GM19395 (cell line): Measurements from ENCODE around the gene DAAM2.

Experiments used
- ATAC-seq: cut with Tn5 transposase; IDR thresholded peaks from one replicate; pipeline ENCODE4 v1.9.1; 2021; ENCODE audit warnings: mild to moderate bottlenecking, moderate library complexity; ENCODE audit not compliant: unreplicated experiment

The DAAM2 gene

GRCh38 chr6:39843305-39844020, 51.3 kb downstream of the DAAM2 start:
- ATAC-seq = no peak

GRCh38 chr6:39844866-39845265, 52.7 kb downstream of the DAAM2 start:
- no peak for ATAC-seq

DNA sequence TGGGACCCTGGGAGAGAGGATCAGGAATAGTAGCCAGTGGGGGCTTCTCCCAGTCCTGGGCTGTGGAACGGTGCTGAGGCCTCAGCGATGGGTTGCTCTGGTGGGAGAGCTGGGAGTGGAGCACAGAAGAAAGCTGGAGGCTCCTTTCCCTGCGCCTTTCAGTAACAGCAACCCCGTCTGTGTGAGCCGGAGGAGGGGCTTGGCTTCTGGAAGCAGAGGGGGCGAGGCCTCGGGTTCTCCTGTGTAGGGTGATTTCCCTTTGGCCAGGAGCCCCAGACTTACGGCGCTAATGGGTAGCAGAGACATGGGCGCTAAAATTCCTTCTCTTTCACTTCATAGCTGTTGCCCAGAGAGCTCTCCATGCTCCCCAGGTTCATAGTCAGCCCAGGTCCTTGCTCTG, 55.0 kb downstream of the DAAM2 start:
- no peak for ATAC-seq

- no peak for ATAC-seq
These were observed 56.0 kb downstream of the DAAM2 start for GRCh38 chr6:39848171-39848570.

DNA sequence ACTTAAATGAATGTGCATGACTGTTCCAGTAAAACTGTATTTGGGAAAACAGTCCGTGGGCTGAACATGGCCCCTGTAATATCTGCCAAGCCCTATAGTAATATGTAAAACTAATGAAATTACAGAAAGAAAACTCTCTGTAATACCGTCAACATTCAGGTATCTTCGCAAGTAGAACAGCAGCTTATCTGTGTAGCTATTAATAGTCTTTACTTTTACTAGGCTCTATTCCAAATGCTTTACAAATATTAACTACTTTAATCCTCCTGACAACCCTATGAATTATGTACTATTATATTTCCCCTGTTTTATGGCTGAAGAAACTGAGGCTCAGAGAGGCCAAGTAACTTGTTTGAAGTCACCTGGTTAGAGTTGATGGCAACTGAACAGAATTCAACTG, 57.1 kb downstream of the DAAM2 start:
- no peak for ATAC-seq

GRCh38 chr6:39849764-39850163, 57.6 kb downstream of the DAAM2 start:
- ATAC-seq = no peak

- ATAC-seq = no peak
These were observed 58.6 kb downstream of the DAAM2 start for GRCh38 chr6:39850736-39851297.

DNA sequence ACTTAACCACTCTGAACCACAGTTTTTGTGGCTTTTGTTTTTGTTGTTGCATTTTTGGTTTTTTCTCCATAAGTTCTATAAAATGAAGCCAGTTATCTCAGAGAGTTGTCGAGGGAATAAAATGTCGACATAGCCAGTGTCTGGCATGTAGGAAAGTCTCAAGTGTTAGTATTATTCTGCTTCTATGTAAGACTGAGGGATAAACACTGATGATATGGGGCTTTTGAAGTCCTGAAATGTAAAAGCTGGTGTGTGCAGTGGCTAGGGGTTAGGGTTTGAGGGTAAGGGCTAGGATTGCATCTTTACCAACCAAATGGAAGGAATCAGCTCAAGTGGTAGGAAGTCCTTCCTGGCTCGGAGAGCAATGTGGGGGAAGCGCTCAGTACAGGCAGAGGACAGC, 59.2 kb downstream of the DAAM2 start:
- ATAC-seq = no peak

GRCh38 chr6:39852324-39852723, 60.1 kb downstream of the DAAM2 start:
- no peak for ATAC-seq

GRCh38 chr6:39853604-39854003, 61.4 kb downstream of the DAAM2 start:
- ATAC-seq = no peak

- no peak for ATAC-seq
These were observed 63.3 kb downstream of the DAAM2 start for GRCh38 chr6:39855356-39855995.

DNA sequence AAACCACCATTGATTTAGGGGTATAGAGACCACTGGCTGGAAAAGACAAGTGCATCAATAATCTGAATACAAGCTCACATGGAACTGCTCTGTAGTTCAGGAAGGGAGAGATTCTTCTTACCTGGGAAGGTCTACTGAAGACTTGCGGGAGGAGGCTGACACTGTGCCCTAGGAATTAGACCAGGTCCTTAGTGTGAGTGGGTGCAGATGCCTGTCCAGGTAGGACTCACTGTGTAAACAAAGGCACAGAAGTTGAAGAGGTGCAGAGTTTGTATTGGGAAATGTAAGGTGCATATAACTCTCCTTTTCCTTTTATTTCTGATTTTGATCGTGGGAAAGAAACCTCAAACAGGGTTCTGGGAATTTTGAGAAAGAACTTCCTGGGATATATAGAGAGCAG, 66.8 kb downstream of the DAAM2 start:
- no peak for ATAC-seq

DNA sequence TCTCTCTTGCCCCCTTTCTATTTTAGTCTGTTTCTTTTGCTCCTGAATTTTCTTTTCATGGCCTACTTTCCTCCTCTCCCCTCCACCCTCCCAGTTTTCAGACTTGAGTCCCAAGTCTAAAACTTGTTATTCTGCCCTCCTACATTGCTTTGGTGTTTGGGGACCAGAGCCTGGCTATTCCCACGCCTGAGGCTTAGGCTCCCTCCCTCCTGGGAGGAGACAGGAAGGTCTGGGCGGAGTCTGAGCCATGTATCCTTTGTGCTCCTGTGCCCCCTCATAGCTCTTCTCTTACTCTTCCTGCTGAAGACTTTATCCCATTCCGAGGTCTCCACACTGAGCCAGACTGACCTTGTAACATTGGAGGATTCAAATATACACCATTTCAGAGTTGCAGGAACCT, 69.5 kb downstream of the DAAM2 start:
- ATAC-seq = no peak

DNA sequence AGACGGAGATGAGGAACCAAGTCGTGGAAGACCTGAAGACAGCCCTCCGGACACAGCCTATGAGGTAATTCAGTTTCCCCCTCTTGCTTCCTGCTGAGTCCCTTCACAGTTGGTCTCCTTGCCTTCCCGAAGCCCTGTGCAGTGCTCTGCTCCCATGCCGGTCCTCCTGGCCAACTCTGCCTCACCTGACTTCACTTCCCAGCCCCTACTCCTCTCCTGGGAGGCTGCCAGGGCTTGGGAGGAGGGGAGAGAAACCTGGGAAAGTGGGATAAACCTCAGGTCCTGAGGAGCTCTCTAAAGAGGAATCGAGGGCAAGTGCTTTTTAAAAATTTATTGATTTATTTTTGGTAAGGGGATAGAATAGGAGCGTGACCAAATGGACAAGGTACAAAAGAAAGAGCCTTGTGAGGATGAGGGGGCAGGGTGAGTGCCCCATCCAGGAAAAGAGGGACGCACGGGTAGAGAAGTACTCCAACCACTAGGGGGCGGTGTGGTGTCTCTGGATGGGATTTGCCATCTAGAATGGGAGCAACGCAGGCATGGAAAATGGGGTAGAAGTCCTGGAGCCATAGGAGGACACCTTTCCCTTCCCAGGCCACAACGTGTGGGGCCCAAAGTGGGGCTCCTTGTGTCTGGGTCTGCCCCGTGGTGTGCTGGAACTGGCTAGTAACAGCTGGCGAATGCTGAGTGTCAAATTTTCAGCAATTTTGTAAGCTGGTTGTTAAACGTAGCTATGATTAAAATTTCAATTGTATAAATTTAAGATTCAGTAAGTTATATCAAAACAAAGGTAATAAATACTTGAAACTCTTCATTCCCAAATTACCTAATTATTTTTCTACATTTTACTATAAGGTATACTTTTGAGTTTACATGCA, 73.1 kb downstream of the DAAM2 start:
- ATAC-seq = no peak

DNA sequence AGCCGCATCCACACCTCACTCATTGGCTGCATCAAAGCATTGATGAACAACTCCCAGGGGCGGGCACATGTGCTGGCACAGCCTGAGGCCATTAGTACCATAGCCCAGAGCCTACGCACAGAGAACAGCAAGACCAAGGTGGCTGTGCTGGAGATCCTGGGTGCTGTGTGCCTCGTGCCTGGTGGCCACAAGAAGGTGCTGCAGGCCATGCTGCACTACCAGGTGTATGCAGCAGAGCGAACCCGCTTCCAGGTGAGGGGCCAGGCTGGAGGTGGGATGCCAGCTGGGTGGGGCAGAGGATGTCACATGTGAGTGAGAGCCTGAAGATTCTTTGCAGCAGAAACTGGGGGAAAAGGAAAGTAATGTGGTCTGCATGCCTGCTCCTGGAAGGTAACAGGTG, 75.4 kb downstream of the DAAM2 start:
- no peak for ATAC-seq

- ATAC-seq = no peak
These were observed 78.8 kb downstream of the DAAM2 start for GRCh38 chr6:39870950-39871349.

DNA sequence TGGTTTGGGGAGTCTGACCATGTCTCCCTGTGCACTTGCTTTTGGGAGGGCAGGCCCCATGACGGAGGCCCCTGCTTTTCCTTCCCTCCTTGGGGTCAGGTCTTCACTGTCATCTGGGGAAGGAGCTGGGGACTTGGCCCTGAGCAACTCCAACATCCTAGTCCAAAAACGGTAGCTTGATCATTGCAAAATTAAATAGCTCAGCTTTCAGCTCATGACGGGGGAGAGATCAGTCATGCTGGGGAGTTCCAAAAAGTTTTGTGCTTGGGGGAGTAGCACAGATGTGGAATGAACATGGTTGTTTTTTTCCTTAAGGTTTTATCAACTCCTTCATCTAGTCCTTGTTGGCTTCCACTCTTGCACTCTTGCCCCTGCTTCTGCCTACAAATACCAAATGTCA, 81.3 kb downstream of the DAAM2 start:
- no peak for ATAC-seq

DNA sequence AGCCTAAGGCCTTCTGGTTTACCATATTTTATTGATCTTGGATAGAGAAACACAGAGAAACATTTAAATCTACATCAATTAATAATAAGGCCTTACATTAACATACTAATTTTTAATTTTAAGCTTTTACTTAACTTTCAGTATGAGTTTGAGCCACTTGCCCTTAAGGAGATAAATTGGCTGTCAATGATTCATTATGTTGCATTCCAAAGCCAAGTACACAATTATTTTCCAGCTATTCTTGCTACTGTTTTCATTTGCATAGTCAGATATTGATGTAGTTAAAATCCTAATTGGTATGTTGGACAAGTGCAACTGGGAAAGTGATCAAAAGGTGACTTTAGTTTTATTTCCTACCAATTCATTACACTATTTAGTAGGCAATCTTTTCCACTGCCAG, 83.9 kb downstream of the DAAM2 start:
- no peak for ATAC-seq

DNA sequence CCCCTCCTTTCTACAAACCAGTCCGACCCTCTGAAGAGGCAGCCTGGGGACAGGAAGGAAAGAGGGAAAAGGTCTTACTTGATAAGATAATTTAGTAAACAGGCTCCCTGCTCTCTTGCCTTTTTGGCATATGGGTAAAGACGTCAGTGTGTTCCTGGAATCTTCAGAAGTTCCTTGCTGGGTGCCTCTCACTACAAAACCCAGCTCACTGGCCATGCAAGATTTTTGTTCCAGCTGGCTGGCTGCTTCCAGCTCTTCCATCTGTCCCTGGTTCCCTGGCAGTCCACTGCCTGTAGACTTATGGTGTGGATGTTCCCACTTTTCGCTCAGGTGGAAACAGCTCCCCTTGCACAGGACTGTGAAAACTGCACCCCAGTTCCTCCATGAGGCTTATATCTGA, 84.7 kb downstream of the DAAM2 start:
- no peak for ATAC-seq

- no peak for ATAC-seq
These were observed 87.4 kb downstream of the DAAM2 start for GRCh38 chr6:39879535-39879934.

DNA sequence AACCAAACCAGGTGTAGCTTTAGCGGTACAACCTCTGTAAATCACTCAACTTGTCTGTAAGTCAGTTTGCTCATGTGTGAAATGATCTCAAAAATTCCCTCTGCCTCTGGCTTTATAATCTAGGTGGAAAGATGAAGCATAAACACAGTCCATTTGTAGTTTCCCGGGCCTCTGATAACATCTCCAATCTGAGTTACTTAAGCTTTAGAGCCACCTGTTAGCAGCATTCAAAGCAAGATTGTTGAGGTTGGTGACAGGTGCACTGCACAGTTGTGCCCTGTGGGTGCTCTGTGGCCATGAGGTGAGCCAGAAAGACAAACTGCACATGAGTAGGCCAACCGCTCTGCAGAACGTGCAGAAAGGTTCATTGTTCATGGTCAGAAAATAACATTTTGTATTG, 88.4 kb downstream of the DAAM2 start:
- no peak for ATAC-seq
